ENCODE measurements around the gene PNPLA2. TPM values are rescaled to one million over a fixed set of nuclear protein-coding genes. Genes with fewer than 3 reads are reported as not detected.

The PNPLA2 gene
- total and polyA plus RNA-seq, 8 donors, result 59.1 to 234 (median 95.9) TPM

DNA sequence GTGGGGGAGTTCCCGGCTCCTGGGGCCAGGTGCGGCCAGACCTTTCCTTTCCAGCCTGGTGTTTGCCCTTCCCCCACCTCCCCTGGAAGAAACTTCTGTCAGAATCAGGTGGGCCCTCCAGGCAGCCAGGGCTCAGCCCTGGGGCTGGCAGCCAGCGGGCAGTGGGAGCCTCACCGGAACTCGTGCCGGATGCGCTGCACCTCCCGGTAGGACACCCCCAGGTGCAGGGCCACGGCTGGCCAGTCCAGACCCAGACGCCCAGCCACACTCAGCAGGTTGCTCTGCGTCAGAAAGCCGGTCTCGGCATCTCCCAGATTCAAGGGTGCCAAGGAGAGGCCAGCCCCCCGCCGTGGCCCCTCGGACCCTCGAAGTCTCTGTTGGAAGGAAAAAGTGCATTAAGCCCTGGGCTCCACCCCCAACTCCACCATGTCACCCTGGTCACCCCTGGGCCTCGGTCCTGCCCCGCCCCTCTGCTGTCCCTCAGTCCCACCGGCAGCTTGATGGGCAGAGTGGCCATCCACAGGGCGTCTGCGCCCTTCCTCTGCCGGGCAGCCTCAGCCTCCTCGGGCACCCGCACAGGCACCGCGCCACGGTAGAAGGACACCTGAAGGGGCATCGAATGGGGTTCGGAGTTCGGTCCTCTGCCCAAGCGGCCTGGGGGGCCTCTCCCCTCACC lies 18.9 kb upstream of the PNPLA2 start:
- no peak for FAIRE-seq

GRCh38 chr11:800473-800872 lies 18.2 kb upstream of the PNPLA2 start:
- H3K36me3 ChIP-seq, result no peaks in the 10 kb centered on the region
- ATAC-seq, result no peak
- peaks cover 11 to 20% (median 15%) of the 10 kb centered on the region in 3 donors for H3K4me1 ChIP-seq
- no peak overlapping the region for H3K27ac ChIP-seq
- WGBS, 2 donors, result 89 to 93% methylated on average over 28 to 30 of the region's 30 CpGs
- intact Hi-C loops (cut with DNase I), result no loop called here
- H3K9me3 ChIP-seq, result no peaks in the 10 kb centered on the region
- H3K27me3 ChIP-seq, result no peaks in the 10 kb centered on the region
- H3K4me3 ChIP-seq, result no peak overlapping the region
- FAIRE-seq, result no peak
- peak in 3 of 6 donors; percentile 53 to 73 (median 56) for DNase-seq
- TF ChIP-seq, protein P1, sequence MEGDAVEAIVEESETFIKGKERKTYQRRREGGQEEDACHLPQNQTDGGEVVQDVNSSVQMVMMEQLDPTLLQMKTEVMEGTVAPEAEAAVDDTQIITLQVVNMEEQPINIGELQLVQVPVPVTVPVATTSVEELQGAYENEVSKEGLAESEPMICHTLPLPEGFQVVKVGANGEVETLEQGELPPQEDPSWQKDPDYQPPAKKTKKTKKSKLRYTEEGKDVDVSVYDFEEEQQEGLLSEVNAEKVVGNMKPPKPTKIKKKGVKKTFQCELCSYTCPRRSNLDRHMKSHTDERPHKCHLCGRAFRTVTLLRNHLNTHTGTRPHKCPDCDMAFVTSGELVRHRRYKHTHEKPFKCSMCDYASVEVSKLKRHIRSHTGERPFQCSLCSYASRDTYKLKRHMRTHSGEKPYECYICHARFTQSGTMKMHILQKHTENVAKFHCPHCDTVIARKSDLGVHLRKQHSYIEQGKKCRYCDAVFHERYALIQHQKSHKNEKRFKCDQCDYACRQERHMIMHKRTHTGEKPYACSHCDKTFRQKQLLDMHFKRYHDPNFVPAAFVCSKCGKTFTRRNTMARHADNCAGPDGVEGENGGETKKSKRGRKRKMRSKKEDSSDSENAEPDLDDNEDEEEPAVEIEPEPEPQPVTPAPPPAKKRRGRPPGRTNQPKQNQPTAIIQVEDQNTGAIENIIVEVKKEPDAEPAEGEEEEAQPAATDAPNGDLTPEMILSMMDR (IDR thresholded peaks at IDR 0.05), result no peak

More for the DNA sequence above, 18.9 kb upstream of the PNPLA2 start:
- TF ChIP-seq, protein P1 (IDR thresholded peaks at IDR 0.05), result no peak
- intact Hi-C loops (cut with DNase I), result no loop called here
- H3K4me3 ChIP-seq, result no peak overlapping the region
- H3K9me3 ChIP-seq, result no peaks in the 10 kb centered on the region
- no peaks in the 10 kb centered on the region for H3K27me3 ChIP-seq
- ATAC-seq, result no peak
- H3K4me1 ChIP-seq, result peaks cover 11 to 20% (median 15%) of the 10 kb centered on the region in 3 donors
- peak in 3 of 6 donors; percentile 58 to 83 (median 62) for DNase-seq
- no peaks in the 10 kb centered on the region for H3K36me3 ChIP-seq
- H3K27ac ChIP-seq, result no peak overlapping the region
- WGBS, 2 donors, result 87 to 91% methylated on average over 27 to 32 of the region's 32 CpGs

- Histone ChIP-seq H3K27ac (no peak overlapping the region), H3K36me3 (no peaks in the 10 kb centered on the region), H3K4me1 (peaks cover 11 to 20% (median 15%) of the 10 kb centered on the region in 3 donors), H3K9me3 (no peaks in the 10 kb centered on the region), H3K27me3 (no peaks in the 10 kb centered on the region), H3K4me3 (no peak overlapping the region)
- ATAC-seq (no peak), FAIRE-seq (no peak), DNase-seq (peak in 3 of 6 donors; percentile 56 to 81 (median 63))
- intact Hi-C loops (cut with DNase I), result no loop called here
- TF ChIP-seq, protein P1 (IDR thresholded peaks at IDR 0.05), result no peak
- WGBS, 2 donors, result 92 to 93% methylated on average over 18 to 20 of the region's 20 CpGs
Measured at GRCh38 chr11:801097-801780, 17.5 kb upstream of the PNPLA2 start.

GRCh38 chr11:802018-802617 lies 16.6 kb upstream of the PNPLA2 start:
- DNase-seq (peak in 3 of 6 donors; percentile 51 to 81 (median 57)), ATAC-seq (no peak), FAIRE-seq (no peak)
- no peaks in the 10 kb centered on the region for H3K27me3 ChIP-seq
- no peaks in the 10 kb centered on the region for H3K9me3 ChIP-seq
- TF ChIP-seq, protein P1 (IDR thresholded peaks at IDR 0.05), result no peak
- H3K36me3 ChIP-seq, result no peaks in the 10 kb centered on the region
- intact Hi-C loops (cut with DNase I), result no loop called here
- WGBS, 2 donors, result 97 to 99% methylated on average over 19 to 21 of the region's 21 CpGs
- H3K4me1 ChIP-seq, result peaks cover 3 to 12% (median 8%) of the 10 kb centered on the region in 3 donors
- H3K4me3 ChIP-seq, result no peak overlapping the region
- no peak overlapping the region for H3K27ac ChIP-seq
